Muscle layer of colon (tissue), 2 donors: ENCODE data around the gene SMC1B.
"Not testable (repeated sequence)": the region's sequence is repeated elsewhere in the genome, so short reads cannot be mapped to it uniquely, and the experiment has no call there.

Experiments
- H3K27ac ChIP-seq: one replicate; pipeline ENCODE4 v1.7.0; 2013; ENCODE audit warnings: low read depth, mild to moderate bottlenecking, low read length, moderate library complexity
- H3K27me3 ChIP-seq, 2 donors: one replicate each; pipeline ENCODE4 v1.7.0; 2013; ENCODE audit warnings: low read length in 2 of 2, mild to moderate bottlenecking in 2 of 2; ENCODE audit not compliant: insufficient read depth in 2 of 2, control insufficient read depth in 1 of 2
- H3K36me3 ChIP-seq: one replicate; pipeline ENCODE4 v1.7.0; 2013; ENCODE audit warnings: mild to moderate bottlenecking, low read length; ENCODE audit not compliant: insufficient read depth
- H3K4me1 ChIP-seq: one replicate; pipeline ENCODE4 v1.7.0; 2013; ENCODE audit warnings: mild to moderate bottlenecking, low read length; ENCODE audit not compliant: insufficient read depth
- H3K4me3 ChIP-seq, 2 donors: one replicate each; pipeline ENCODE4 v1.7.0; 2013; ENCODE audit warnings: low read length in 2 of 2, low read depth in 1 of 2, mild to moderate bottlenecking in 1 of 2, moderate library complexity in 1 of 2
- H3K9ac ChIP-seq: one replicate; pipeline ENCODE4 v1.7.0; 2013; ENCODE audit warnings: low read length
- H3K9me3 ChIP-seq: one replicate; pipeline ENCODE4 v1.7.0; 2013; ENCODE audit warnings: mild to moderate bottlenecking, low read length
- donor health status: abdominal sarcoma.
- donor health status: Adenocarcinoma of cecum.

Gene SMC1B

DNA sequence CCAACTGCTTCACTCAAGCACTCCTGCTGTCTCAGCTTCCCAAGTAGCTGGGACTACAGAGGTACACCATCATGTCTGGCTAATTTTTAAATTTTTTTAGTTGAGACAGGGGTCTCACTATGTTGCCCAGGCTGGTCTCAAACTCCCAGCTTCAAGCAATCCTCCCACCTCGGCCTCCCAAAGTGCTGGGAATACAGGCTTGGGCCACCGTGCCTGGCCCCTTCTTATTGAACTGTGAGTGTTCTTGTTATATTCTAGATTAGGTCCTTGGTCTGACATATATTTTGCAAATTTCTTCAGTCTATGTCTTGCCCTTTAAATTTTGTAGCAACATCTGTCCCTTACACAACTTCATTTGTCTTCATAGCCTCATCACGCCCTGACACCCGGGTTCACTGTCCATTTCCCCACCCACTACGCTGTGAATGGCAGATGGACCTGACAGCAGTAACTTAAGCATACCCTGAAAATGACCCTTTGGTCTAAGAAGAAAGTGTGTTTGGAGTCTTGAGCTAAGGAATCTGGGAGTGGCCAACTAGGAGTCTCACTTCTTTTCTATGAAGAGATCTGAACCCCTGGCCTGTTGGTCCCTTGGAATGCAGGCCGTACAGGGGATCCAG lies 107.8 kb downstream of the SMC1B start:
- Histone ChIP-seq H3K27ac (no peak overlapping the region), H3K36me3 (no peaks in the 10 kb centered on the region), H3K9ac (no peak overlapping the region), H3K4me1 (peaks cover 3% of the 10 kb centered on the region), H3K27me3 (no peaks in the 10 kb centered on the region), H3K4me3 (no peak overlapping the region), H3K9me3 (no peaks in the 10 kb centered on the region)

DNA sequence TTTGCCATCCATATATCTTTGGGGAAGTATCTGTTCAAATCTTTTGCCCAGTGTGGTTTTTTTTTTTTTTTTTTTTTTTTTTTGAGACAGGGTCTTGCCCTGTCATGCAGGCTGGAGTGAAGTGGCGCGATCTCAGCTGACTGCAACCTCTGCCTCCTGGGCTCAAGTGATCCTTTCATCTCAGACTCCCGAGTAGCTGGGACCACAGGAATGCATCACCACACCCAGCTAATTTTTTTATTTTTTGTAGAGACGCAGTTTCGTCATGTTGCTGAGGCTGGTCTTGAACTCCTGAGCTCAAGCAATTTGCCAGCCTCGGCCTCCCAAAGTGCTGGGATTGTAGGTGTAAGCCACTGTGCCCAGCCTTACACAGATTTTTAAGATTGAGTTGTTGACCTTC lies 108.4 kb downstream of the SMC1B start:
- Histone ChIP-seq H3K36me3 (no peaks in the 10 kb centered on the region), H3K27me3 (no peaks in the 10 kb centered on the region), H3K9ac (no peak overlapping the region), H3K27ac (no peak overlapping the region), H3K4me1 (no peaks in the 10 kb centered on the region), H3K4me3 (no peak overlapping the region), H3K9me3 (no peaks in the 10 kb centered on the region)

DNA sequence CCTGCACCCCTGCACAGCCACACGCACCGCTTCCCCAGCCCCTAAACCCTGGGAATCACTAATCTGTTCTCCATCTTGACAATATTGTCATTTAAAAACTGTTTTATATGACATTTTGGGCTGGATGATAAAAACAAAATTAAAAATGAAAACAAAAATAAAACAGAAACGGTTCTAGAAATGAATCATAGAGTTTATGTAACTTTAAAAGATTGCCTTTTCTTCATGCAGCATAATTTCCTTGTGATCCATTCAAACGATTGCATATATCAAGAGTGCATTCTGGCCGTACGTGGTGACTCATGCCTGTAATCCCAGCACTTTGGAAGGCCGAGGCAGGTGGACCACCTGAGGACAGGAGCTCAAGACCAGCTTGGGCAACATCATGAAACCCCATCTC lies 110.2 kb downstream of the SMC1B start:
- Histone ChIP-seq H3K36me3 (no peaks in the 10 kb centered on the region), H3K27me3 (no peaks in the 10 kb centered on the region), H3K9ac (no peak overlapping the region), H3K27ac (no peak overlapping the region), H3K4me1 (no peaks in the 10 kb centered on the region), H3K9me3 (no peaks in the 10 kb centered on the region), H3K4me3 (no peak overlapping the region)

GRCh38 chr22:45302751-45303150 lies 110.6 kb downstream of the SMC1B start:
- no peaks in the 10 kb centered on the region for H3K27me3 ChIP-seq
- no peaks in the 10 kb centered on the region for H3K36me3 ChIP-seq
- no peak overlapping the region for H3K4me3 ChIP-seq
- no peaks in the 10 kb centered on the region for H3K9me3 ChIP-seq
- no peak overlapping the region for H3K27ac ChIP-seq
- no peaks in the 10 kb centered on the region for H3K4me1 ChIP-seq
- no peak overlapping the region for H3K9ac ChIP-seq

DNA sequence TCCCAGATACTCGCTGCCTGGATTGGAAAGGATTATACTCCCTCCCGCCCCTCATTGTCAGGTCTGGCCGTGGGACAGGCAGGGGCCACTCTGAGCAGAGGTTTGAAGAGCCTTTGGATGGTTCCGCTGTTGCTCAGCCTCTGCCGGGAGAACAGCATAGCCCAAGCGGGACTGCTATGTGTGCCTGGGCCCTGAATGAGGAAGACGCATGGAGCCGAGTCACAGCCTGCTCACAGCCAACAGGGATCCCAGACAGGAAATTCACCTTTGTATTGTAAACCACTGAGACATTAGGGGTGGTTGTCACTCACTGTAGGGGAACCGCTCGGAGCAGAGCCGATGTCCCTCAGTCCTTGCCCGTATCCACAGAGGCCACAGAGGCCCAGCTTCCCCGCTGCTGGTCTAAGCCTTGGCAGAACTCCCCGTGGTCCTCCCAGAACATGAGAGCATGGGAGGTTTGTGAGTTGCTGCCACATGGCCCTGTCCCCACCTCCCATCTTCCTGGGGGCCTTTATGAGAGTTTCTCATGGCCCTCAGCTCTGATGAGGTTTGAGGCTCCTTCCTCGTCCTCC lies 114.4 kb downstream of the SMC1B start:
- Histone ChIP-seq H3K9ac (no peak overlapping the region), H3K36me3 (no peaks in the 10 kb centered on the region), H3K4me1 (no peaks in the 10 kb centered on the region), H3K27ac (no peak overlapping the region), H3K27me3 (no peaks in the 10 kb centered on the region), H3K4me3 (no peak overlapping the region), H3K9me3 (no peaks in the 10 kb centered on the region)

DNA sequence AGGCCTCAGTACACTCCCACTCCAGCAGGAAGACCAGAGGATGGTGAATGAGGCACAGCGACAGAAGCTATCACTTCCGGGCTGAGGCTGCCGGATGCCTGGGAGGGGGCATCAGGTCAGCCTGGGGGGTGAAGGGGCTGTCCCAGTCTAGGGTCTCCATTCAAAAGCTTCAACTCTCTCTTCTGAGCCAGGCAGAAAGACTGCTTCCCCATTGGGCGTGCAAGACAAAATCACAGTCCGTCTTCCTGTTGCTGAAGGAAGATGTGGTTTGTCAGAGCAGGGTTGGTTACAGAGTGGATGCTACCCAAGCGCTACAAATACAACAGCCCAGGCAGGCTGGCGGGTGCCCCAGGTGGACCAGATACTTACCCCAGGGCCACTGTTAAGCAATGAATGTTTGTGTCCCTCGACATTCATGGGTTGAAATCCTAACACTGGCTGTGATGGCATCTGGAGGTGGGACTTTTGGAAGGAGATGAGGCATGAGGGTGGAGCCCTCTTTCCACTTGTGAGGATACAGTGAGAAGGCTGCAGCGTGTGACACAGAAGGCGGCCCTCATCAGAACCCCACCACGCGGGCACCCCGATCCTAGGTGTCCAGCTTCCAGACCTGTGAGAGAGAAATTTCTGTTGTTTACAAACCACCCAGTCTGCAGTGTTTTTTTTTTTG lies 116.6 kb downstream of the SMC1B start:
- H3K4me3 ChIP-seq, result no peak overlapping the region
- H3K9ac ChIP-seq, result no peak overlapping the region
- no peak overlapping the region for H3K27ac ChIP-seq
- no peaks in the 10 kb centered on the region for H3K27me3 ChIP-seq
- no peaks in the 10 kb centered on the region for H3K4me1 ChIP-seq
- no peaks in the 10 kb centered on the region for H3K36me3 ChIP-seq
- H3K9me3 ChIP-seq, result no peaks in the 10 kb centered on the region

GRCh38 chr22:45295492-45295891 lies 117.9 kb downstream of the SMC1B start:
- Histone ChIP-seq H3K27me3 (no peaks in the 10 kb centered on the region), H3K9ac (no peak overlapping the region), H3K9me3 (no peaks in the 10 kb centered on the region), H3K27ac (no peak overlapping the region), H3K36me3 (no peaks in the 10 kb centered on the region), H3K4me1 (no peaks in the 10 kb centered on the region), H3K4me3 (no peak overlapping the region)

DNA sequence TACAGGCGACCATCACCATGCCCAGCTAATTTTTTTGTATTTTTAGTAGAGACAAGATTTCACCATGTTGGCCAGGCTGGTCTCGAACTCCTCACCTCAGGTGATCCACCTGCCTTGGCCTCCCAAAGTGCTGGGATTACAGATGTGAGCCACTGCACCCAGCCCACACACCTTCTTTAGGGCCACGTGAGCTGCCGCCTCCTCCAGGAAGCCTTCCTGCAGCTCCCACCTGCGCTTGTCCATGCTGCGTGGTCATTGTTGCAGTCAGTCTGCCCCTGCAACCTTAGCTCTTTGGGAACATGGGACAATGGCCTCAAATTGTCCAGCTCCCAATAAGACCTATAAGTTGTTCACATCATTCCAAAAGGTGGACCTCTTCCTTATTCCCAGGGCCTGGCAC lies 118.4 kb downstream of the SMC1B start:
- H3K9me3 ChIP-seq, H3K27me3 ChIP-seq, H3K4me1 ChIP-seq, H3K36me3 ChIP-seq, H3K4me3 ChIP-seq, H3K27ac ChIP-seq, H3K9ac ChIP-seq: not testable (repeated sequence)
